Common myeloid progenitor, CD34-positive (primary cell): Measurements from ENCODE around the gene LSM4.

Experiments used
- CTCF ChIA-PET: fragments of 350-600 bp; sonication (Branson Sonifier 250); formaldehyde crosslinking; loops from one replicate; lab custom pipeline; 2021; ENCODE audit warnings: antibody characterized with exemption; lab: Charles Lee
- POLR2A ChIA-PET: fragments of 350-600 bp; sonication (Branson Sonifier 250); formaldehyde crosslinking; loops from one replicate; lab custom pipeline; 2021; ENCODE audit warnings: antibody characterized with exemption; lab: Charles Lee
- DNase-seq, 3 donors: peaks; one replicate each; pipeline versions ENCODE4 v3.0.0 to v3.0.0-alpha.2; 2013
- H3K27ac ChIP-seq, 2 experiments: 1 replicate in 1 of 2; 2 replicates in 1 of 2; pipeline ENCODE4 v1.7.0; 2013; ENCODE audit warnings: inconsistent platforms in 2 of 2, low read length in 2 of 2, mild to moderate bottlenecking in 2 of 2, low read depth in 1 of 2, moderate library complexity in 1 of 2; ENCODE audit not compliant: severe bottlenecking in 2 of 2, insufficient read depth in 1 of 2, poor library complexity in 1 of 2
- H3K27me3 ChIP-seq, 5 experiments: replicated peaks in 2 of 5; 1 replicate in 3 of 5; 2 replicates in 2 of 5; pipeline versions ENCODE4 v1.6.1 to v1.7.0; 2013; ENCODE audit warnings: low read length in 4 of 5, mild to moderate bottlenecking in 2 of 5, moderate library complexity in 2 of 5, inconsistent platforms in 1 of 5; ENCODE audit not compliant: insufficient read depth in 5 of 5, control insufficient read depth in 4 of 5
- H3K36me3 ChIP-seq, 4 experiments: 1 replicate in 2 of 4; 2 replicates in 2 of 4; pipeline versions ENCODE4 v1.6.1 to v1.7.0; 2013; ENCODE audit warnings: low read length in 3 of 4, control low read depth in 1 of 4, mild to moderate bottlenecking in 1 of 4; ENCODE audit not compliant: control insufficient read depth in 4 of 4, insufficient read depth in 4 of 4
- H3K4me1 ChIP-seq, 4 experiments: 1 replicate in 3 of 4; 2 replicates in 1 of 4; pipeline versions ENCODE4 v1.6.1 to v1.7.1; 2013; ENCODE audit warnings: low read length in 3 of 4, mild to moderate bottlenecking in 3 of 4, control low read depth in 1 of 4, inconsistent platforms in 1 of 4, moderate library complexity in 1 of 4; ENCODE audit not compliant: control insufficient read depth in 4 of 4, insufficient read depth in 4 of 4; ENCODE audit errors: control extremely low read depth in 1 of 4
- H3K4me3 ChIP-seq, 7 experiments: 1 replicate in 4 of 7; 2 replicates in 3 of 7; pipeline versions ENCODE4 v1.5.1 to v1.7.0; 2013; ENCODE audit warnings: mild to moderate bottlenecking in 7 of 7, low read length in 6 of 7, moderate library complexity in 6 of 7, inconsistent platforms in 2 of 7, low read depth in 2 of 7, control low read depth in 1 of 7; ENCODE audit not compliant: insufficient read depth in 4 of 7, control insufficient read depth in 1 of 7; ENCODE audit errors: extremely low read depth in 1 of 7
- H3K9me3 ChIP-seq, 5 experiments: 1 replicate in 4 of 5; 2 replicates in 1 of 5; pipeline versions ENCODE4 v1.6.1 to v1.7.1; 2013; ENCODE audit warnings: low read length in 4 of 5, mild to moderate bottlenecking in 2 of 5, inconsistent platforms in 1 of 5, low read depth in 1 of 5, moderate library complexity in 1 of 5; ENCODE audit not compliant: control insufficient read depth in 4 of 5, insufficient read depth in 2 of 5; ENCODE audit errors: control extremely low read depth in 1 of 5
- WGBS: methylation state at CpG from one replicate; pipeline ENCODE4 v1.1.5; 2013; ENCODE audit not compliant: insufficient coverage; 5-methylcytosine and 5-hydroxymethylcytosine counted together

The LSM4 gene

GRCh38 chr19:18274781-18275356 lies 48.0 kb downstream of the LSM4 start:
- WGBS, result 87% methylated on average over 12 of the region's 13 CpGs

GRCh38 chr19:18274219-18274780 lies 48.6 kb downstream of the LSM4 start, which contains the start of gene IQCN:
TSS of gene IQCN (minus strand) at chr19:18274452. CDS start at chr19:18269478, 4,974 bp downstream.
- Histone ChIP-seq H3K4me1 (peaks cover 3 to 21% (median 10%) of the 10 kb centered on the region in 4 experiments), H3K27ac (no peak within 1 kb of the TSS), H3K9me3 (no peaks in the 10 kb centered on the region), H3K4me3 (peak within 1 kb of the TSS in 1 of 7 experiments; percentile 28), H3K27me3 (no peaks in the 10 kb centered on the region), H3K36me3 (peaks cover 3 to 30% (median 19%) of the 10 kb centered on the region in 4 experiments)
- peak in 2 of 3 donors; percentile 70 to 82 for DNase-seq
- WGBS, result 95% methylated on average over 7 of the region's 9 CpGs
- ChIA-PET POLR2A (interaction anchor here (0.5 kb wide), 1 partner anchor 169 kb away, joined by 6 read pairs; no protein-coding TSS in a partner anchor), CTCF (interaction anchor here (5.6 to 16.0 kb wide), 3 partner anchors 14 to 48 kb away, joined by 19 to 354 read pairs (median 36); partner anchors contain the start of gene LSM4)

More at GRCh38 chr19:18274781-18275356, 48.0 kb downstream of the LSM4 start:
- peak in 2 of 3 donors; percentile 70 to 83 for DNase-seq
- POLR2A ChIA-PET, result interaction anchor here (0.7 kb wide), 1 partner anchor 20 kb away, joined by 3 read pairs; a partner anchor contains a TSS
- no peak overlapping the region for H3K27ac ChIP-seq
- peak overlapping the region in 1 of 7 experiments; percentile 28 for H3K4me3 ChIP-seq
- peaks cover 3 to 22% (median 10%) of the 10 kb centered on the region in 4 experiments for H3K4me1 ChIP-seq
- CTCF ChIA-PET, result interaction anchor here (0.8 to 16.0 kb wide), 5 partner anchors 15 to 140 kb away, joined by 3 to 354 read pairs (median 19); partner anchors contain the start of gene LSM4
- no peaks in the 10 kb centered on the region for H3K9me3 ChIP-seq
- no peaks in the 10 kb centered on the region for H3K27me3 ChIP-seq
- H3K36me3 ChIP-seq, result peaks cover 3 to 28% (median 20%) of the 10 kb centered on the region in 4 experiments

DNA sequence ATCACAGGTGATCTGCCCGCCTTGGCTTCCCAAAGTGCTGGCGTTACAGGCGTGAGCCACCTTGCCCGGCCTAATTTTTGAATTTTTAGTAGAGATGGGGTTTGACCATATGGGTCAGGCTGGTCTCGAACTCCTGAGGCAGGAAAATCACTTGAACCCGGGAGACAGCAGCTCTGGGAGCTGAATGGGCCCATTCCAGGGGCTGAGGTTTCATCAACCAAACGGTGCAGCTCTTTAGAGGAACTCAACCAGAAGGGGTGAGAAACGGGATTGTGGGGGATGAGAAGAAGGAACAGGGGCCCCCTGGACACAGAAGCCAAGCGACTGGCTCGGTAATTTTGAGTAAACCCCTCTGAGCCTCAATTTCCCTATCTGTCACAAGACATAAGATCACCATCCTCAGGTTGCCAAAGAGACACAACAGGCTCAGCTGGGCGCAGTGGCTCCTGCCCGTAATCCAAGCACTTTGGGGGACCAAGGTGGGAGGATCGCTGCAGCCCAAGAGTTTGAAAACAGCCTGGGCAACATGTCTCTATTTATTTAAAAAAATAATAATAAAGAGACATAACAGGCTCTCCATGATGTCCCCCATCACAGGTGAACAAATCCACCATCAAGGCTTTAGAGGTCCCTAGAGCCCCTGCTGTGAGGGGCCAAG lies 49.2 kb downstream of the LSM4 start:
- peaks cover 0 to 15% (median 7%) of the 10 kb centered on the region in 4 experiments for H3K4me1 ChIP-seq
- no peaks in the 10 kb centered on the region for H3K27me3 ChIP-seq
- H3K36me3 ChIP-seq, result peaks cover 0 to 31% (median 14%) of the 10 kb centered on the region in 4 experiments
- H3K4me3 ChIP-seq, result no peak overlapping the region
- no peaks in the 10 kb centered on the region for H3K9me3 ChIP-seq
- no peak overlapping the region for H3K27ac ChIP-seq
- 98% methylated on average over 5 of the region's 13 CpGs for WGBS
- ChIA-PET CTCF (interaction anchor here (5.6 to 16.0 kb wide), 3 partner anchors 14 to 49 kb away, joined by 19 to 354 read pairs (median 36); partner anchors contain the start of gene LSM4), POLR2A (interaction anchor here (0.5 kb wide), 1 partner anchor 168 kb away, joined by 6 read pairs; no protein-coding TSS in a partner anchor)
- peak in 2 of 3 donors; percentile 45 to 63 for DNase-seq

DNA sequence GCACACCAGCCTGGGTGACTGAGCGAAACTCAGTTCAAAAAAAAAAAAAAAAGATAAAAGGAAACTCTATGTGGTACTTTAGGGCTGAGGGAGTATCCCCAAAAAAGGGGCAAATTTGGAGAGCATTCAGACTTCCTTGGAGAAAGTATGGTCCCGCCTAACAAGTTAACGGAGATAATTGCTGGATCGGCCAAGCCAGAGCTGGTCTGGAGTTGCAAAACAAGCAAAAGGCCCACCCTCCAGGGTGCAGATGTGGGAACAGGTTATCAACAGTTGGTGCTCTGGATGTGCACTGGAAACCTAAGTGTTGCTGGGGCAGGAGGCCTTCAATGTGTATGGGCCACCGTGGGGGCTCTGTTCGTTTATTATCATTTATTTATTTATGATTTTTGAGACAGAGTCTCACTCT lies 51.4 kb downstream of the LSM4 start:
- peak in 2 of 3 donors; percentile 52 to 63 for DNase-seq
- Histone ChIP-seq H3K4me1 (peaks cover 0 to 10% (median 3%) of the 10 kb centered on the region in 4 experiments), H3K27me3 (no peaks in the 10 kb centered on the region), H3K4me3 (no peak overlapping the region), H3K9me3 (no peaks in the 10 kb centered on the region), H3K36me3 (peaks cover 2 to 42% (median 18%) of the 10 kb centered on the region in 4 experiments), H3K27ac (no peak overlapping the region)
- ChIA-PET CTCF (interaction anchor here (0.6 to 16.0 kb wide), 5 partner anchors 33 to 800 kb away, joined by 3 to 354 read pairs (median 4); partner anchors contain the start of gene LSM4), POLR2A (interaction anchor here (0.6 kb wide), 1 partner anchor 28 kb away, joined by 5 read pairs; no protein-coding TSS in a partner anchor)
- WGBS, result 100% methylated on average over 3 of the region's 6 CpGs

GRCh38 chr19:18270326-18270725 lies 52.5 kb downstream of the LSM4 start:
- peaks cover 0 to 5% (median under 1%) of the 10 kb centered on the region in 4 experiments for H3K4me1 ChIP-seq
- ChIA-PET CTCF (interaction anchor here (1.6 to 16.0 kb wide), 2 partner anchors 34 to 52 kb away, joined by 6 to 354 read pairs; partner anchors contain the start of gene LSM4), POLR2A (interaction anchor here (0.7 kb wide), 1 partner anchor 13 kb away, joined by 3 read pairs; no protein-coding TSS in a partner anchor)
- no peak for DNase-seq
- peaks cover 2 to 47% (median 20%) of the 10 kb centered on the region in 4 experiments for H3K36me3 ChIP-seq
- H3K27me3 ChIP-seq, result no peaks in the 10 kb centered on the region
- no peak overlapping the region for H3K4me3 ChIP-seq
- no peak overlapping the region for H3K27ac ChIP-seq
- WGBS, result 96% methylated on average over 5 of the region's 9 CpGs
- H3K9me3 ChIP-seq, result no peaks in the 10 kb centered on the region

- WGBS, result 53% methylated on average over 2 of the region's 2 CpGs
These were observed 53.7 kb downstream of the LSM4 start for GRCh38 chr19:18269070-18269723.

More at GRCh38 chr19:18269070-18269723, 53.7 kb downstream of the LSM4 start:
- ChIA-PET CTCF (interaction anchor here (0.6 to 16.0 kb wide), 6 partner anchors 9 to 199 kb away, joined by 3 to 354 read pairs (median 3); partner anchors contain the start of gene LSM4), POLR2A (no interaction called here)
- H3K27ac ChIP-seq, result no peak overlapping the region
- no peaks in the 10 kb centered on the region for H3K4me1 ChIP-seq
- no peak overlapping the region for H3K4me3 ChIP-seq
- no peaks in the 10 kb centered on the region for H3K9me3 ChIP-seq
- H3K27me3 ChIP-seq, result no peaks in the 10 kb centered on the region
- DNase-seq, result no peak
- H3K36me3 ChIP-seq, result peaks cover 2 to 48% (median 16%) of the 10 kb centered on the region in 4 experiments
